Islet precursor cell (in vitro differentiated cells): ENCODE data around the gene COL9A2.

Experiments
- DNase-seq: peaks from one replicate; pipeline ENCODE4 v3.0.0-alpha.2; 2018

COL9A2 gene

GRCh38 chr1:40256401-40257084 lies 60.5 kb downstream of the COL9A2 start:
- DNase-seq = no peak

- no peak for DNase-seq
These were observed 61.9 kb downstream of the COL9A2 start for GRCh38 chr1:40255231-40255630.

- no peak for DNase-seq
These were observed 64.5 kb downstream of the COL9A2 start for GRCh38 chr1:40252601-40253000.

DNA sequence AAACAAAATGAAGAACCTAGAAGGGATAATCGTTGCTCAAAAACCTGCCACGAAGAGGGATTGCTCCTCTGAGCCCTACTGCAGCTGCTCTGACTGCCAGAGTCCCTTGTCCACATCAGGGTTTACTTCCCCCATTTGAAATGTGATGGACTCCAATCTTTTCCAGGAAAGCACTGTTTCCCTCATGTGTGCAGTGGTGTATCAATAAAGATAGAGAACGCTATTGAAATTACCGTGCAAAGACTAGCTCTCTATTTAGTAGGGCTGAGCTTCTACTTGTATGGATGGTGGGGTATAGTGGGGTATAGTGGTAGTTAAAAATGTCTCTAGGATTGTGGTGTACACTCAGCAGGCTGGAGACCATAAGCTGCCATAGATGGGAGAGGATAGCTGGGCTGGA lies 65.6 kb downstream of the COL9A2 start:
- no peak for DNase-seq
